Neuronal stem cell (in vitro differentiated cells): ENCODE data around the gene TBC1D22A.

ENCODE experiments used
- DNase-seq: peaks from one replicate; pipeline ENCODE4 v3.0.0-alpha.2; 2013; ENCODE audit warnings: low spot score
- H2AFZ ChIP-seq: one replicate; pipeline ENCODE4 v1.6.1; 2013; ENCODE audit warnings: mild to moderate bottlenecking, low read length, inconsistent platforms
- H2AK5ac ChIP-seq: 2 replicates; pipeline ENCODE4 v1.6.1; 2013; ENCODE audit warnings: low read depth, mild to moderate bottlenecking, inconsistent platforms, low read length, moderate library complexity, mixed read lengths
- H2BK120ac ChIP-seq: 2 replicates; pipeline ENCODE4 v1.6.1; 2013; ENCODE audit warnings: low read depth, mild to moderate bottlenecking, inconsistent platforms, low read length, moderate library complexity, mixed read lengths
- H2BK12ac ChIP-seq: one replicate; pipeline ENCODE4 v1.6.1; 2013; ENCODE audit warnings: low read length, inconsistent platforms
- H2BK15ac ChIP-seq: 2 replicates; pipeline ENCODE4 v1.6.1; 2013; ENCODE audit warnings: mild to moderate bottlenecking, low read length, inconsistent platforms, mixed read lengths
- H2BK5ac ChIP-seq: one replicate; pipeline ENCODE4 v1.6.1; 2013; ENCODE audit warnings: inconsistent platforms, mild to moderate bottlenecking, low read length, moderate library complexity
- H3K14ac ChIP-seq: one replicate; pipeline ENCODE4 v1.6.1; 2013; ENCODE audit warnings: low read length, inconsistent platforms
- H3K18ac ChIP-seq: 2 replicates; pipeline ENCODE4 v1.6.1; 2013; ENCODE audit warnings: low read length, inconsistent platforms
- H3K23ac ChIP-seq: 2 replicates; pipeline ENCODE4 v1.6.1; 2013; ENCODE audit warnings: low read depth, mild to moderate bottlenecking, mixed read lengths, low read length, inconsistent platforms; ENCODE audit not compliant: poor library complexity
- H3K27ac ChIP-seq: replicated peaks from 3 replicates; pipeline ENCODE4 v1.5.1; 2013; ENCODE audit warnings: low read length, inconsistent platforms
- H3K27me3 ChIP-seq, 3 experiments: 2 replicates each; pipeline ENCODE4 v1.6.1; 2013; ENCODE audit warnings: low read length in 3 of 3, mild to moderate bottlenecking in 2 of 3, inconsistent platforms in 1 of 3, low read depth in 1 of 3, mixed read lengths in 1 of 3, moderate library complexity in 1 of 3; ENCODE audit not compliant: control insufficient read depth in 3 of 3, insufficient read depth in 3 of 3
- H3K36me3 ChIP-seq, 2 donors: replicated peaks in 1 of 2; 2 replicates each; pipeline ENCODE4 v1.6.1; 2013; ENCODE audit warnings: low read length in 2 of 2; ENCODE audit not compliant: control insufficient read depth in 2 of 2, insufficient read depth in 2 of 2
- H3K4ac ChIP-seq: 2 replicates; pipeline ENCODE4 v1.6.1; 2013; ENCODE audit warnings: inconsistent platforms, mild to moderate bottlenecking, low read length, moderate library complexity
- H3K4me1 ChIP-seq, 2 donors: 1 replicate in 1 of 2; 2 replicates in 1 of 2; pipeline ENCODE4 v1.6.1; 2013; ENCODE audit warnings: low read length in 2 of 2, low read depth in 1 of 2; ENCODE audit not compliant: control insufficient read depth in 2 of 2, insufficient read depth in 1 of 2
- H3K4me2 ChIP-seq: one replicate; pipeline ENCODE4 v1.6.1; 2013; ENCODE audit warnings: mild to moderate bottlenecking, low read length, inconsistent platforms; ENCODE audit not compliant: insufficient read depth, poor library complexity, severe bottlenecking
- H3K4me3 ChIP-seq, 2 donors: 2 replicates each; pipeline ENCODE4 v1.5.1; 2013; ENCODE audit warnings: low read length in 2 of 2, mild to moderate bottlenecking in 2 of 2, inconsistent platforms in 1 of 2, moderate library complexity in 1 of 2
- H3K79me1 ChIP-seq: one replicate; pipeline ENCODE4 v1.6.1; 2013; ENCODE audit warnings: low read depth, mild to moderate bottlenecking, inconsistent platforms, low read length, moderate library complexity
- H3K9ac ChIP-seq: one replicate; pipeline ENCODE4 v1.6.1; 2013; ENCODE audit warnings: mild to moderate bottlenecking, low read depth, low read length, inconsistent platforms; ENCODE audit not compliant: poor library complexity
- H3K9me3 ChIP-seq, 2 donors: replicated peaks in 1 of 2; 2 replicates each; pipeline versions ENCODE3 to v1.6.1; 2013; ENCODE audit warnings: low read length in 2 of 2, mild to moderate bottlenecking in 2 of 2, inconsistent platforms in 1 of 2, low read depth in 1 of 2, mixed read lengths in 1 of 2, moderate library complexity in 1 of 2; ENCODE audit not compliant: control insufficient read depth in 2 of 2, insufficient read depth in 1 of 2
- H4K8ac ChIP-seq: one replicate; pipeline ENCODE4 v1.6.1; 2013; ENCODE audit warnings: low read depth, mild to moderate bottlenecking, inconsistent platforms, low read length, moderate library complexity
- H4K91ac ChIP-seq: one replicate; pipeline ENCODE4 v1.6.1; 2013; ENCODE audit warnings: low read length, low read depth, mild to moderate bottlenecking, inconsistent platforms; ENCODE audit not compliant: poor library complexity
- WGBS, 2 donors: extraction: QIAGEN DNeasy Blood & Tissue Kit; methylation state at CpG; one replicate each; pipeline ENCODE4 v1.1.7; 2013; ENCODE audit warnings: missing lambda C conversion rate in 2 of 2, mixed read lengths in 1 of 2; ENCODE audit not compliant: insufficient read length in 2 of 2, insufficient replicate concordance in 1 of 2; ENCODE audit errors: extremely low coverage in 2 of 2; 5-methylcytosine and 5-hydroxymethylcytosine counted together

The TBC1D22A gene

GRCh38 chr22:46858181-46858771, 95.8 kb downstream of the TBC1D22A start:
- Histone ChIP-seq H3K14ac (no peak overlapping the region), H2AK5ac (no peak overlapping the region), H2BK12ac (no peak overlapping the region), H4K8ac (no peak overlapping the region), H2AFZ (no peak overlapping the region), H3K23ac (no peak overlapping the region), H3K4me2 (no peak overlapping the region), H3K27ac (no peak overlapping the region), H3K18ac (no peak overlapping the region), H2BK5ac (no peak overlapping the region), H3K4me3 (no peak overlapping the region), H3K4me1 (peaks cover 0 to 2% of the 10 kb centered on the region in 2 donors), H3K27me3 (no peaks in the 10 kb centered on the region), H4K91ac (no peak overlapping the region), H3K36me3 (no peaks in the 10 kb centered on the region), H2BK120ac (no peak overlapping the region), H3K79me1 (peaks cover 2% of the 10 kb centered on the region), H3K9ac (no peak overlapping the region), H3K9me3 (peaks cover 2 to 11% of the 10 kb centered on the region in 2 donors), H3K4ac (no peak overlapping the region), H2BK15ac (no peak overlapping the region)
- DNase-seq = no peak
- no CpG with 5 or more reads among the region's 23 CpGs for WGBS, 2 donors

GRCh38 chr22:46860562-46860961, 98.1 kb downstream of the TBC1D22A start:
- H2BK5ac ChIP-seq = no peak overlapping the region
- no peak overlapping the region for H2BK15ac ChIP-seq
- H3K4ac ChIP-seq = no peak overlapping the region
- no peak overlapping the region for H2BK12ac ChIP-seq
- no peaks in the 10 kb centered on the region for H3K27me3 ChIP-seq
- no peak overlapping the region for H3K14ac ChIP-seq
- no peak overlapping the region for H3K18ac ChIP-seq
- no peak overlapping the region for H3K27ac ChIP-seq
- no peak overlapping the region for H2BK120ac ChIP-seq
- no peak overlapping the region for H3K4me3 ChIP-seq
- WGBS, 2 donors = no CpG with 5 or more reads among the region's 16 CpGs
- no peak overlapping the region for H2AK5ac ChIP-seq
- H2AFZ ChIP-seq = no peak overlapping the region
- no peak overlapping the region for H4K91ac ChIP-seq
- H3K4me2 ChIP-seq = no peak overlapping the region
- DNase-seq = no peak
- no peak overlapping the region for H3K9ac ChIP-seq
- H3K36me3 ChIP-seq = no peaks in the 10 kb centered on the region
- H3K4me1 ChIP-seq = no peaks in the 10 kb centered on the region
- no peak overlapping the region for H3K23ac ChIP-seq
- no peak overlapping the region for H4K8ac ChIP-seq
- peaks cover 2 to 11% of the 10 kb centered on the region in 2 donors for H3K9me3 ChIP-seq
- H3K79me1 ChIP-seq = peaks cover 2% of the 10 kb centered on the region

- Histone ChIP-seq H3K4me1 (no peaks in the 10 kb centered on the region), H2AK5ac (no peak overlapping the region), H4K8ac (no peak overlapping the region), H3K4me3 (no peak overlapping the region), H4K91ac (no peak overlapping the region), H2BK120ac (no peak overlapping the region), H3K27ac (no peak overlapping the region), H3K27me3 (no peaks in the 10 kb centered on the region), H2AFZ (no peak overlapping the region), H3K79me1 (peaks cover 2% of the 10 kb centered on the region), H3K4ac (no peak overlapping the region), H3K23ac (peak overlapping the region; percentile 2), H3K36me3 (no peaks in the 10 kb centered on the region), H3K9me3 (peaks cover 2 to 11% of the 10 kb centered on the region in 2 donors), H3K18ac (peak overlapping the region; percentile 22), H3K9ac (peak overlapping the region; percentile 56), H3K4me2 (no peak overlapping the region), H2BK15ac (no peak overlapping the region), H2BK5ac (peak overlapping the region; percentile 79), H3K14ac (peak overlapping the region; percentile 66), H2BK12ac (no peak overlapping the region)
- no CpG with 5 or more reads among the region's 16 CpGs for WGBS, 2 donors
- no peak for DNase-seq
Observed at GRCh38 chr22:46861468-46862367, 99.3 kb downstream of the TBC1D22A start.
